Measurements from ENCODE around the gene TMEM175.

DNA sequence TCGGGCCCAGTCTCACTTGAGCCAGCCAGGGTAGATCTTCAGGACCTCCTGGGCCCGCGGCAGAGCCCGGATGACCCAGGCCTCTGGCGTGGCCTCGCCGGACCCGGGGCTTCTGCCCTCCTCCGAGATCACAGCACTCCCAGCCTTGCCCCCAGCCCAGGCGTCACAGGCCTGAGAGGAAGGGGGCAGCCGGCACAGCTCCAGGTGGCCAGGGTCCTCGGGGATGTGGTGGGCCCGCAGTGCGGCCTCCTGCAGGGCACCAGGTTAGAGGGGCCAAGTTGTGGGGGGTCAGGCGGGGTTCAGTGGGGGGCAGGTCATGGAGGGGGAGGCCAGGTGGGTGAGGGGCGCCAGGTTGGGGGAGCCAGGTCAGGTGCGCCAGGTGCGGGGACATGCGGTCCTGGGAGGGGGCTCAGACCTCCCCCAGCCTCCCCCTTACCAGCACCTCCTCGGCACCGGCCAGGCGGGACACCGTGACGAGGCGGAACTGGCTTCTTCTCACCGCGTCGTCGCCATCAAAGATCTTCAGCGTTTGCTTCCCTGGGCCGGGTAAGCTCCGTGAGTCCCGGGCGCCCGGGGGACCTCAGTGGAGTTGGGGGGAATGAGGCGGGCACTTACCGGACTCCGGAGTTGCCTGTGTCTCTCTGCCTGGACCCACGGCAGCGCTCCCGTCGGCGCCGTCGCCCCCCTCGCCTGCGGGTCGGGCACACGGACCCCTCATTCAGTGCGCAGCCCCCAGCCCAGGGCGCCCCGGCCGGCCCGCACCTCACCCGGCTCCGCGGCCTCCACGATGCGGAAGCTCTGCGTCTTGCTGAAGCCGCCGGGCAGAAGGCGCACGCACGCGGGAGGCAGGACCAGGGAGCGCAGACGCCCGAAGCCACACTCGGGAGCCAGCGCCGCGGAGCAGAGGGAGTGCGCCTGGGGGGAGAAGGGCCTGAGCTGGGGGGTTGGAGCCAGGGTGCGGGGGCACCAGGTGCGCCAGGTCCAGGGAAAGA is 35.1 kb downstream of the TMEM175 start:
- TF ChIP-seq, protein P1, sequence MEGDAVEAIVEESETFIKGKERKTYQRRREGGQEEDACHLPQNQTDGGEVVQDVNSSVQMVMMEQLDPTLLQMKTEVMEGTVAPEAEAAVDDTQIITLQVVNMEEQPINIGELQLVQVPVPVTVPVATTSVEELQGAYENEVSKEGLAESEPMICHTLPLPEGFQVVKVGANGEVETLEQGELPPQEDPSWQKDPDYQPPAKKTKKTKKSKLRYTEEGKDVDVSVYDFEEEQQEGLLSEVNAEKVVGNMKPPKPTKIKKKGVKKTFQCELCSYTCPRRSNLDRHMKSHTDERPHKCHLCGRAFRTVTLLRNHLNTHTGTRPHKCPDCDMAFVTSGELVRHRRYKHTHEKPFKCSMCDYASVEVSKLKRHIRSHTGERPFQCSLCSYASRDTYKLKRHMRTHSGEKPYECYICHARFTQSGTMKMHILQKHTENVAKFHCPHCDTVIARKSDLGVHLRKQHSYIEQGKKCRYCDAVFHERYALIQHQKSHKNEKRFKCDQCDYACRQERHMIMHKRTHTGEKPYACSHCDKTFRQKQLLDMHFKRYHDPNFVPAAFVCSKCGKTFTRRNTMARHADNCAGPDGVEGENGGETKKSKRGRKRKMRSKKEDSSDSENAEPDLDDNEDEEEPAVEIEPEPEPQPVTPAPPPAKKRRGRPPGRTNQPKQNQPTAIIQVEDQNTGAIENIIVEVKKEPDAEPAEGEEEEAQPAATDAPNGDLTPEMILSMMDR (IDR thresholded peaks at IDR 0.05): no peak
- TF ChIP-seq POLR2A (IDR thresholded peaks at IDR 0.05): no peak

Measured in prostate gland (tissue), 2 donors.